ENCODE measurements around the gene UGDH. TPM values are rescaled to one million over a fixed set of nuclear protein-coding genes. Genes with fewer than 3 reads are reported as not detected.
A peak's percentile ranks its signal among the peaks of the same experiment; 100 is the strongest.
"Not testable (repeated sequence)": the region's sequence is repeated elsewhere in the genome, so short reads cannot be mapped to it uniquely, and the experiment has no call there.

The UGDH gene
- total and polyA plus RNA-seq, 8 donors = 14.6 to 161 (median 33.2) TPM

GRCh38 chr4:39548425-39549067, 21.3 kb upstream of the UGDH start:
- Histone ChIP-seq H3K27me3 (no peaks in the 10 kb centered on the region), H3K4me3 (no peak overlapping the region), H3K9me3 (no peaks in the 10 kb centered on the region), H3K27ac (peak overlapping the region in 3 of 5 donors; percentile 21 to 37 (median 22)), H3K4me1 (peaks cover 5 to 20% (median 17%) of the 10 kb centered on the region in 4 donors), H3K36me3 (peaks cover 6 to 41% (median 31%) of the 10 kb centered on the region in 4 donors)
- WGBS, 5 donors = 69 to 79% (median 71%) methylated on average over 3 of the region's 3 CpGs
- DNase-seq = no peak
- no peak for TF ChIP-seq CTCF (IDR thresholded peaks at IDR 0.05)
- TF ChIP-seq POLR2AphosphoS5 (IDR thresholded peaks at IDR 0.05) = no peak
- intact Hi-C loops (cut with DNase I; ENCODE audit: low total_unique reads) = no loop called here

GRCh38 chr4:39544580-39545315, 17.5 kb upstream of the UGDH start:
- 0 to 13% (median 10%) methylated on average over 1 of the region's 1 CpG for WGBS, 5 donors
- peak overlapping the region; percentile 51 to 70 (median 65) for H3K27ac ChIP-seq
- TF ChIP-seq POLR2AphosphoS5 (IDR thresholded peaks at IDR 0.05) = no peak
- intact Hi-C loops (cut with DNase I; ENCODE audit: low total_unique reads) = no loop called here
- peaks cover 0 to 8% (median 3%) of the 10 kb centered on the region in 4 donors for H3K36me3 ChIP-seq
- peaks cover 16 to 51% (median 32%) of the 10 kb centered on the region in 4 donors for H3K4me1 ChIP-seq
- H3K4me3 ChIP-seq = no peak overlapping the region
- no peaks in the 10 kb centered on the region for H3K27me3 ChIP-seq
- no peaks in the 10 kb centered on the region for H3K9me3 ChIP-seq
- no peak for DNase-seq

- peak in 1 of 2 donors; percentile 61 for DNase-seq
- peak in 1 of 3 donors; percentile 27 for TF ChIP-seq POLR2AphosphoS5 (IDR thresholded peaks at IDR 0.05)
- 46 to 69% (median 61%) methylated on average over 3 to 4 of the region's 4 CpGs for WGBS, 5 donors
- H3K27me3 ChIP-seq; intact Hi-C loops (cut with DNase I; ENCODE audit: low total_unique reads); H3K4me3 ChIP-seq; H3K36me3 ChIP-seq; H3K9me3 ChIP-seq: not testable (repeated sequence)
- Histone ChIP-seq H3K27ac (peak overlapping the region; percentile 51 to 70 (median 65)), H3K4me1 (peaks cover 17 to 57% (median 35%) of the 10 kb centered on the region in 4 donors)
Measured at GRCh38 chr4:39544080-39544479, 16.8 kb upstream of the UGDH start.

DNA sequence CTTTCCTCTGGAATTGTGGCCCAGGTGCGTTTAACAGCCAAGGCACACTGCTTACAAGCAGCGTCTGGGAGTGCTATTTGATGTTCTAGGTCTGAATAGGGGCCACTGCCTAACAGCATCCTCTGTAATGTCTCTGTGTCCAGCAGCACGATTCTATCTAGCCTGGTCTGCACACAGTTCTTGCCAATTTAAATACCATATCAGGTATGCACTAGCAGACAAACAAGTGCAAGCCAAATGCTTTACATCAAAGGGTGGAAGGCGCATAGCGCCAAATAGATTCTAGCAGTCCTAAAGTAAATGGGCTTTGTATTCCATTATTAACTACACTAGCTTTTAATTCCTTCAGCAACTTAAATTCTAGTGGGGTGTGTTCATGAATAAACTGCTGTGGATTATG, 15.8 kb upstream of the UGDH start:
- peak in 1 of 2 donors; percentile 59 for DNase-seq
- Histone ChIP-seq H3K27ac (peak overlapping the region; percentile 51 to 70 (median 68)), H3K4me3 (no peak overlapping the region), H3K9me3 (no peaks in the 10 kb centered on the region), H3K27me3 (no peaks in the 10 kb centered on the region), H3K4me1 (peaks cover 21 to 51% (median 31%) of the 10 kb centered on the region in 4 donors), H3K36me3 (no peaks in the 10 kb centered on the region)
- peak in 2 of 3 donors; percentile 24 to 36 for TF ChIP-seq POLR2AphosphoS5 (IDR thresholded peaks at IDR 0.05)
- TF ChIP-seq CTCF (IDR thresholded peaks at IDR 0.05) = no peak
- TF ChIP-seq EP300 (IDR thresholded peaks at IDR 0.05) = no peak
- no peak for TF ChIP-seq POLR2A (IDR thresholded peaks at IDR 0.05)
- intact Hi-C loops (cut with DNase I; ENCODE audit: low total_unique reads) = no loop called here
- 29 to 38% (median 36%) methylated on average over 5 of the region's 5 CpGs for WGBS, 5 donors

DNA sequence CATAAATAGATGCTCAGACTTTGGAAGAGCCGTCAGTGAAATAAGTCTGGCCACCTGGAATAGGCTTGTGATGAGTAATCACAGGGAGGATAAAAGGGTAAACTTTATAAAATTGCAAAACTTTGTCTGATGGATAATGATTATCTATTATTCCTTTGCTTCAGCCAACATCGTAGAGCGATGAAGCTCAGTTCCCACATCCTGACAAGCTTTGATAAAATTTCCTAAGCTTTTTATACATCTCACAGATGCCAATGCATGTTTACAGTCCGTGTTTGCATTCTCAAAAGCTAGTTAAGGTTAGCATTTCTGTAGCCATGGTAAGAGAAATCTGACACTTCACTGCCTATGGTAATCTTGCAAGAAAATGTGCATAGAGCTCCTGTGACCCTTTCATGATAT, 15.4 kb upstream of the UGDH start:
- 30 to 57% (median 34%) methylated on average over 4 of the region's 4 CpGs for WGBS, 5 donors
- peaks cover 21 to 51% (median 31%) of the 10 kb centered on the region in 4 donors for H3K4me1 ChIP-seq
- H3K27ac ChIP-seq = peak overlapping the region in 4 of 5 donors; percentile 35 to 70 (median 56)
- no peak for TF ChIP-seq POLR2A (IDR thresholded peaks at IDR 0.05)
- TF ChIP-seq CTCF (IDR thresholded peaks at IDR 0.05) = no peak
- TF ChIP-seq POLR2AphosphoS5 (IDR thresholded peaks at IDR 0.05) = no peak
- no peak for TF ChIP-seq EP300 (IDR thresholded peaks at IDR 0.05)
- DNase-seq = no peak
- H3K36me3 ChIP-seq = no peaks in the 10 kb centered on the region
- intact Hi-C loops (cut with DNase I; ENCODE audit: low total_unique reads) = no loop called here
- no peaks in the 10 kb centered on the region for H3K9me3 ChIP-seq
- H3K27me3 ChIP-seq = no peaks in the 10 kb centered on the region
- no peak overlapping the region for H3K4me3 ChIP-seq
